H1 (cell line): ENCODE data around the gene AGAP1.

ENCODE experiments used
- POLR2AphosphoS5 ChIP-seq: IDR thresholded peaks from 2 replicates; pipeline ENCODE4 v1.6.1; 2011; ENCODE audit warnings: low read depth, low read length
- RFX5 ChIP-seq: IDR thresholded peaks from 2 replicates; pipeline ENCODE4 v1.6.1; 2011; ENCODE audit warnings: low read depth, low read length, improper control_type of control experiment, borderline replicate concordance
- TF ChIP-seq, protein P1 (sequence below), 3 experiments: IDR thresholded peaks; 1 replicate in 2 of 3; 2 replicates in 1 of 3; pipeline versions ENCODE4 v1.5.1 to v1.6.1; 2011; ENCODE audit warnings: low read length in 3 of 3, mild to moderate bottlenecking in 3 of 3, inconsistent platforms in 2 of 3, low read depth in 1 of 3, moderate library complexity in 1 of 3; ENCODE audit not compliant: insufficient read depth in 1 of 3; ENCODE audit errors: control extremely low read depth in 1 of 3

DNA sequence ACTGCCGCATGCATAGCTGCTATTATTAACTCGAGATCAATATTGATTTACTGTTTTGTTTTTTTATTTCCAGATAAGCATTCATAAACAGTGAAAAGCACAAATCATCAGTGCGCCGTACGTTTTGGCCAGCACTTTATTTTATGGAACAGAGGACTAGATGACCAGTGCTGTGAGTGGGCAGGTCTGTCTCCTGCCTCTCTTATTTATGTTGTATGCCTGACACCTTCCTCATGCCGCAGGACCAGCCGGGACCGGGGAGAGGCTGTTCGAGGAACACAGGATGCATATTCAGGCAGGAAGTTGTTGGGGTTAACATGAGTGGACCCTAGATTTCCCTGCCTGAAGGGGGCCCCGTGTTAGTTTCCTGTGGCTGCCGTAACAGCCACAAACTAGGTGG, 72.6 kb downstream of the AGAP1 start:
- TF ChIP-seq RFX5, result no peak
- TF ChIP-seq, protein P1, sequence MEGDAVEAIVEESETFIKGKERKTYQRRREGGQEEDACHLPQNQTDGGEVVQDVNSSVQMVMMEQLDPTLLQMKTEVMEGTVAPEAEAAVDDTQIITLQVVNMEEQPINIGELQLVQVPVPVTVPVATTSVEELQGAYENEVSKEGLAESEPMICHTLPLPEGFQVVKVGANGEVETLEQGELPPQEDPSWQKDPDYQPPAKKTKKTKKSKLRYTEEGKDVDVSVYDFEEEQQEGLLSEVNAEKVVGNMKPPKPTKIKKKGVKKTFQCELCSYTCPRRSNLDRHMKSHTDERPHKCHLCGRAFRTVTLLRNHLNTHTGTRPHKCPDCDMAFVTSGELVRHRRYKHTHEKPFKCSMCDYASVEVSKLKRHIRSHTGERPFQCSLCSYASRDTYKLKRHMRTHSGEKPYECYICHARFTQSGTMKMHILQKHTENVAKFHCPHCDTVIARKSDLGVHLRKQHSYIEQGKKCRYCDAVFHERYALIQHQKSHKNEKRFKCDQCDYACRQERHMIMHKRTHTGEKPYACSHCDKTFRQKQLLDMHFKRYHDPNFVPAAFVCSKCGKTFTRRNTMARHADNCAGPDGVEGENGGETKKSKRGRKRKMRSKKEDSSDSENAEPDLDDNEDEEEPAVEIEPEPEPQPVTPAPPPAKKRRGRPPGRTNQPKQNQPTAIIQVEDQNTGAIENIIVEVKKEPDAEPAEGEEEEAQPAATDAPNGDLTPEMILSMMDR (IDR thresholded peaks at IDR 0.05; ENCODE audit: control extremely low read depth in 1 of 3, insufficient read depth in 1 of 3, low read depth in 1 of 3, low read length in 3 of 3), result no peak
- no peak for TF ChIP-seq POLR2AphosphoS5
